CD4-positive, alpha-beta T cell (primary cell): Measurements from ENCODE around the gene CPSF4L. TPM values are rescaled to one million over a fixed set of nuclear protein-coding genes. Genes with fewer than 3 reads are reported as not detected.

Experiments used
- ATAC-seq: fragments of 200-7000 bp; cut with Tn5 transposase; one replicate; pipeline ENCODE4 v1.10.0; 2022; ENCODE audit warnings: mild to moderate bottlenecking; ENCODE audit not compliant: poor library complexity
- CTCF ChIA-PET: fragments of 350-600 bp; sonication (Branson Sonifier 250); formaldehyde crosslinking; loops from one replicate; lab custom pipeline; 2021; ENCODE audit warnings: antibody characterized with exemption, inconsistent platforms; lab: Charles Lee
- POLR2A ChIA-PET: fragments of 350-600 bp; sonication (Branson Sonifier 250); formaldehyde crosslinking; loops from one replicate; lab custom pipeline; 2021; ENCODE audit warnings: antibody characterized with exemption, inconsistent platforms; lab: Charles Lee
- DNase-seq, 14 experiments: peaks; one replicate each; pipeline ENCODE4 v3.0.0-alpha.2; 2013 to 2020; ENCODE audit warnings: mixed read lengths in 2 of 14
- H3K27ac ChIP-seq, 2 donors: one replicate each; pipeline versions ENCODE4 v1.5.1 to v1.7.0; 2013; ENCODE audit warnings: low read length in 2 of 2, low read depth in 1 of 2, mild to moderate bottlenecking in 1 of 2
- H3K27me3 ChIP-seq, 2 experiments: 1 replicate in 1 of 2; 2 replicates in 1 of 2; pipeline versions ENCODE4 v1.6.1 to v1.7.0; 2013; ENCODE audit warnings: low read length in 2 of 2, control low read depth in 1 of 2, mild to moderate bottlenecking in 1 of 2, moderate library complexity in 1 of 2; ENCODE audit not compliant: insufficient read depth in 2 of 2, control insufficient read depth in 1 of 2
- H3K36me3 ChIP-seq: one replicate; pipeline ENCODE4 v1.6.1; 2013; ENCODE audit warnings: low read length, control low read depth; ENCODE audit not compliant: insufficient read depth
- H3K4me1 ChIP-seq: one replicate; pipeline ENCODE4 v1.6.1; 2013; ENCODE audit warnings: low read length, control low read depth; ENCODE audit not compliant: insufficient read depth
- H3K4me3 ChIP-seq: one replicate; pipeline ENCODE4 v1.5.1; 2013; ENCODE audit warnings: mild to moderate bottlenecking, low read length, moderate library complexity
- H3K9me3 ChIP-seq, 2 experiments: 1 replicate in 1 of 2; 2 replicates in 1 of 2; pipeline versions ENCODE4 v1.6.1 to v1.7.0; 2013; ENCODE audit warnings: low read length in 2 of 2, mild to moderate bottlenecking in 2 of 2, control low read depth in 1 of 2, moderate library complexity in 1 of 2; ENCODE audit not compliant: control insufficient read depth in 1 of 2, insufficient read depth in 1 of 2
- H3K27ac Mint-ChIP-seq: one replicate; pipeline ENCODE4 v1.8.0; 2020; ENCODE audit warnings: mixed read lengths
- H3K27me3 Mint-ChIP-seq: one replicate; pipeline ENCODE4 v1.8.0; 2021; ENCODE audit warnings: mixed read lengths
- H3K36me3 Mint-ChIP-seq: one replicate; pipeline ENCODE4 v1.8.0; 2021; ENCODE audit warnings: low read depth, mixed read lengths
- H3K4me1 Mint-ChIP-seq: one replicate; pipeline ENCODE4 v1.8.0; 2021; ENCODE audit warnings: low read depth, mixed read lengths
- H3K4me3 Mint-ChIP-seq: one replicate; pipeline ENCODE4 v1.8.0; 2020; ENCODE audit warnings: mild to moderate bottlenecking, mixed read lengths
- H3K9me3 Mint-ChIP-seq: one replicate; pipeline ENCODE4 v1.8.0; 2020; ENCODE audit warnings: mixed read lengths
- intact Hi-C, 2 experiments: fragments of 100-400 bp; cut with DNase I in 1 of 2; cut with micrococcal nuclease in 1 of 2; formaldehyde crosslinking; loops; one replicate each; pipeline versions ENCODE4 v1.15.1 to v1.9.0; 2023 to 2025; cut with DNase I, micrococcal nuclease
- total RNA-seq, 174 experiments: library from RNA in 2 of 174; stranded (reverse) in 2 of 174; gene quantifications; one replicate each; pipeline ENCODE4 v1.2.3 and lab custom pipeline; 2021 to 2026
- TF ChIP-seq, protein P1 (sequence below): fragments of 200-600 bp; IDR thresholded peaks from one replicate; pipeline ENCODE4 v1.8.0; 2022; ENCODE audit warnings: antibody characterized with exemption, mild to moderate bottlenecking

The CPSF4L gene
- total RNA-seq, 2 experiments from 2014 or later = not detected

DNA sequence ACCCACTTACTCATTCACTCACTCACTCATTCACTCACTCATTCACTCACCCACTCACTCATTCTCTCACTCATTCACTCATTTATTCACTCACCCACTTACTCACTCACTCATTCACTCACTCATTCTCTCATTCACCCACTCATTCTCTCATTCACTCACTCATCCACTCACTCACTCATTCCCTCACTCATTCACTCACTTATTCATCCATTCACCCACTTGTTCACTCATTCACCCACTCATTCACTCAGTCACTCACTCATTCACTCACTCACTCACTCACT lies 7.6 kb upstream of the CPSF4L start:
- H3K9me3 ChIP-seq = no peaks in the 10 kb centered on the region
- H3K27me3 ChIP-seq = no peaks in the 10 kb centered on the region
- Mint-ChIP-seq H3K4me3 (no peak overlapping the region), H3K27ac (no peak overlapping the region), H3K9me3 (no peaks in the 10 kb centered on the region), H3K27me3 (no peaks in the 10 kb centered on the region), H3K4me1 (no peaks in the 10 kb centered on the region), H3K36me3 (no peaks in the 10 kb centered on the region)
- CTCF ChIA-PET = no interaction called here
- TF ChIP-seq, protein P1, sequence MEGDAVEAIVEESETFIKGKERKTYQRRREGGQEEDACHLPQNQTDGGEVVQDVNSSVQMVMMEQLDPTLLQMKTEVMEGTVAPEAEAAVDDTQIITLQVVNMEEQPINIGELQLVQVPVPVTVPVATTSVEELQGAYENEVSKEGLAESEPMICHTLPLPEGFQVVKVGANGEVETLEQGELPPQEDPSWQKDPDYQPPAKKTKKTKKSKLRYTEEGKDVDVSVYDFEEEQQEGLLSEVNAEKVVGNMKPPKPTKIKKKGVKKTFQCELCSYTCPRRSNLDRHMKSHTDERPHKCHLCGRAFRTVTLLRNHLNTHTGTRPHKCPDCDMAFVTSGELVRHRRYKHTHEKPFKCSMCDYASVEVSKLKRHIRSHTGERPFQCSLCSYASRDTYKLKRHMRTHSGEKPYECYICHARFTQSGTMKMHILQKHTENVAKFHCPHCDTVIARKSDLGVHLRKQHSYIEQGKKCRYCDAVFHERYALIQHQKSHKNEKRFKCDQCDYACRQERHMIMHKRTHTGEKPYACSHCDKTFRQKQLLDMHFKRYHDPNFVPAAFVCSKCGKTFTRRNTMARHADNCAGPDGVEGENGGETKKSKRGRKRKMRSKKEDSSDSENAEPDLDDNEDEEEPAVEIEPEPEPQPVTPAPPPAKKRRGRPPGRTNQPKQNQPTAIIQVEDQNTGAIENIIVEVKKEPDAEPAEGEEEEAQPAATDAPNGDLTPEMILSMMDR = no peak
- no peaks in the 10 kb centered on the region for H3K36me3 ChIP-seq
- no peak overlapping the region for H3K27ac ChIP-seq
- ATAC-seq (no peak), DNase-seq (no peak)
- no peak overlapping the region for H3K4me3 ChIP-seq
- intact Hi-C loops = no loop called here
- no peaks in the 10 kb centered on the region for H3K4me1 ChIP-seq
- POLR2A ChIA-PET = no interaction called here

DNA sequence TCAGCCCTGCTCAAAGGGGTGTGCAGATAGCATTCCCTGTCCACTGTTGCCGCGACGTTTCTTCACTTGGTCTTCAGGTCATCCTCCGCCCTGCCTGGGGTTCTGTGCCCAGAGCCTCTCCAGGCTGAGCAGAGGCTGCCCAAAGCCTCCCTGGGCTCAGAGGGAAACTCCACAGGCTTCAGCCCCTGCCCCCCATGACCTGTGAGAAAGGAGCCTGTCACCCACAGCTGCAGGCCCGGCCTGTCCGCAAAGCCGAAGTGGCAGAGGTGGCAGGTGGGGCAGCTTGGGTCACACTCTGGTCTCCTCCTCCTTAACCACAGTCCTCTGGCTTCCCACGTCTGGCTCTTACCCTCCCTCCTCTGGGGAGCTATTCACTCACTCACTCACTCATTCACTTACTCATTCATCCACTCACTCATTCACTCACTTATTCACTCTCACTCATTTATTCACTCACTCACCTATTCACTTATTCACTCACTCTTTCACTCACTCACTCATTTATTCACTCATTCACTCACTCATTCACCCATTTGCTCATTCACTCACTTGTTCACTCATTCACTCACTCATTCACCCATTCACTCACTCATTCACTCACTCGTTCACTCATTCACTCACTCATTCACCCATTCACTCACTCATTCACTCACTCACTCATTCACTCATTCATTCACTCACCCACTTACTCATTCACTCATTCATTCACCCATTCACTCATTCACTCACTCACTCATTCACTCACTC lies 7.1 kb upstream of the CPSF4L start:
- ChIA-PET CTCF (no interaction called here), POLR2A (no interaction called here)
- no peaks in the 10 kb centered on the region for H3K9me3 Mint-ChIP-seq
- no peak overlapping the region for H3K4me3 ChIP-seq
- TF ChIP-seq, protein P1 = no peak
- ATAC-seq (no peak), DNase-seq (no peak)
- H3K9me3 ChIP-seq = no peaks in the 10 kb centered on the region
- intact Hi-C loops = no loop called here
- no peaks in the 10 kb centered on the region for H3K27me3 Mint-ChIP-seq
- no peaks in the 10 kb centered on the region for H3K27me3 ChIP-seq
- no peaks in the 10 kb centered on the region for H3K4me1 ChIP-seq
- no peaks in the 10 kb centered on the region for H3K4me1 Mint-ChIP-seq
- H3K36me3 Mint-ChIP-seq = no peaks in the 10 kb centered on the region
- H3K27ac ChIP-seq = no peak overlapping the region
- no peak overlapping the region for H3K27ac Mint-ChIP-seq
- H3K4me3 Mint-ChIP-seq = no peak overlapping the region
- no peaks in the 10 kb centered on the region for H3K36me3 ChIP-seq

DNA sequence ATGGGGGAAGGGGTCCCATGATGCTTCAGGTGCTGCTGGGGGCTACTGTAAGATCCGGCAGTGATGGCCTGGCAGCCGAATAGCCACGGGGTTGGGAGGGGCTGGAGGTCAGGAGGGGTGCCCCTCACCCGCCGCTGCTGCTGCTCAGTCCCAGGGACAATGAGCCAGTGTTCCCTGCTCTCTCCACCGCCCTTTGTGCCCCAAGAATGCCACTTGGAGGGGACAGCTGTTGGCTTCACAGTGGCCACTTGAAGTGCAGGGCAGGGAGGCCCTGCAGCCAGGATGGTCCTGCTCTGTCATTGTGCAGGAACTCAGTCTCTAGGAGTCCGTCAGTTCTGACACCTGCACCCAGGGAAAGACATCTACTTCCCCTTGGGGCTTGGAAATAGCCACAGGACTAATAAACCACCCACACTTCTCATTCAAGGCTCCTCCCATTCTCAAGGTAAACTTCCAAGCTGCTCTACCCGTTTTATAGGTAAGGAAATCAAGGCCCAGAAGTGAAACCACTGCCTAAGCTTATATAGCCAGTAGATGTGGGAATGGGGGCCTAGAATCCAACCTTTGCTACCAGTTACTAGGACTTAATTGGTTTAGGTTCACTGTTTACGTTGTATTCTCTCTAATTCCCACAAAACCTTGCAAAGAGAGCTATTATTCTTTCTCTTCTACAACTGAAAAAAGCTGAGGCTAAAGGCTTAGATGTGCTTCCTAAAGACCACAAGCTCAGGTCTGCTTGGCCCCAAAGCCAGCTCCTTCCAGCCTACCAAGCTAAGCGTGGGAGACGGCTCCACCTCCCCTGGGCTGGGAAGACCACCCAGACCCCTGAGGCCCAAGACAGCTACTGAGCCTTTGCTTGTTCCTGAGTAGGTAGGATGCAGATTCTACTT lies 6.2 kb upstream of the CPSF4L start:
- ChIA-PET POLR2A (no interaction called here), CTCF (no interaction called here)
- H3K4me1 Mint-ChIP-seq = no peaks in the 10 kb centered on the region
- Histone ChIP-seq H3K27me3 (no peaks in the 10 kb centered on the region), H3K9me3 (no peaks in the 10 kb centered on the region), H3K27ac (no peak overlapping the region), H3K4me1 (no peaks in the 10 kb centered on the region), H3K4me3 (no peak overlapping the region), H3K36me3 (no peaks in the 10 kb centered on the region)
- TF ChIP-seq, protein P1 = no peak
- no peaks in the 10 kb centered on the region for H3K27me3 Mint-ChIP-seq
- intact Hi-C loops = no loop called here
- no peak for DNase-seq
- H3K27ac Mint-ChIP-seq = no peak overlapping the region
- no peaks in the 10 kb centered on the region for H3K9me3 Mint-ChIP-seq
- H3K36me3 Mint-ChIP-seq = no peaks in the 10 kb centered on the region
- H3K4me3 Mint-ChIP-seq = no peak overlapping the region
- no peak for ATAC-seq
